Smooth muscle cell of the pulmonary artery (primary cell): Measurements from ENCODE around the gene EBPL. TPM values are rescaled to one million over a fixed set of nuclear protein-coding genes. Genes with fewer than 3 reads are reported as not detected.

Source experiments
- total RNA-seq: library from RNA; depleted of rRNA; stranded (reverse); fragments of >200 nt; gene quantifications from 2 replicates; pipeline ENCODE4 v1.2.3, GENCODE V29; 2014

EBPL gene
- total RNA-seq: 41.4 and 47.2 TPM in 2 replicates

GRCh38 chr13:49690995-49691784 lies at the start of gene EBPL:
Gene EBPL, minus strand, starts transcription at chr13:49691486. Its CDS starts 62 bp downstream, at chr13:49691424.

GRCh38 chr13:49627831-49628652 lies 63.2 kb downstream of the EBPL start, which contains the start of gene ARL11:
Gene ARL11, plus strand, starts transcription at chr13:49628507. Its CDS starts 1,941 bp downstream, at chr13:49630448.

Other genes with a start within 250 kb of the EBPL start
- gene CAB39L, start 247.4 kb downstream of the EBPL start, total RNA-seq: 5.7 and 6.7 TPM in 2 replicates
- 6.9 and 7.8 TPM in 2 replicates for gene SETDB2, start 247.2 kb downstream of the EBPL start, total RNA-seq
- gene PHF11, start 195.5 kb downstream of the EBPL start, total RNA-seq: 14.5 and 16.5 TPM in 2 replicates
- 19.9 and 24.7 TPM in 2 replicates for gene RCBTB1, start 105.9 kb downstream of the EBPL start, total RNA-seq
- gene ARL11, start 63.0 kb downstream of the EBPL start, total RNA-seq: not detected in 2 replicates
- 45.2 and 55.4 TPM in 2 replicates for gene KPNA3, start 101.2 kb upstream of the EBPL start, total RNA-seq
- 6.4 and 8.9 TPM in 2 replicates for gene SPRYD7, start 244.9 kb upstream of the EBPL start, total RNA-seq